ENCODE data around the gene HLCS. TPM values are rescaled to one million over a fixed set of nuclear protein-coding genes. Genes with fewer than 3 reads are reported as not detected.

The HLCS gene
- total and polyA plus RNA-seq, 2 donors from 2014 or later = 4.5 to 29.6 TPM

DNA sequence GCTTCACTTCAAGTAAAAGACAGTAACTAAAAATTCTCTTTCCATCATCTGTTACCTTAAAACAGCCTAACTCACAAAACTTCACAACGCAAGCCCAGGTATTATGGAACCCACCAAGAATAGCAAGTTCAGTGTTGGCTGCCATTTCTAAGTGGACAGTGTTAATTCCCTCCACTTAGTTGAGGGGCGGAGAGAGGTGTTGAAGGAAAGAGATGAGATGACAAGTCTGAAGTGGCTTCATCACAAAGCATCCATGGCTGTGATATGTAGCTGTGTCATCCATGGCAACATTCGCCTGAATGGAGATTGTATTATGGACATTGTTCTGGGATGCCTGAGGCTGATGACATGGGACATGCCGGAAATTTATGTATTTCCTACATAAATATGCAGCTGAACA, 165.7 kb downstream of the HLCS start:
- no peaks in the 10 kb centered on the region for H3K27me3 ChIP-seq (ENCODE audit: control insufficient read depth, insufficient read depth, low read length)
- no peak overlapping the region for H3K9ac ChIP-seq (ENCODE audit: low read length in 3 of 3)
- intact Hi-C loops (cut with DNase I) = no loop called here
- peaks cover 0 to 12% (median 0%) of the 10 kb centered on the region in 3 donors for H3K9me3 ChIP-seq (ENCODE audit: control insufficient read depth in 2 of 3, insufficient read depth in 1 of 3, low read length in 3 of 3)
- no peaks in the 10 kb centered on the region for H3K36me3 ChIP-seq (ENCODE audit: control insufficient read depth in 2 of 3, insufficient read depth in 3 of 3, low read length in 3 of 3)
- FAIRE-seq (no peak), DNase-seq (no peak)
- H3K4me3 ChIP-seq (ENCODE audit: low read length in 3 of 3) = no peak overlapping the region
- TF ChIP-seq, protein P1, sequence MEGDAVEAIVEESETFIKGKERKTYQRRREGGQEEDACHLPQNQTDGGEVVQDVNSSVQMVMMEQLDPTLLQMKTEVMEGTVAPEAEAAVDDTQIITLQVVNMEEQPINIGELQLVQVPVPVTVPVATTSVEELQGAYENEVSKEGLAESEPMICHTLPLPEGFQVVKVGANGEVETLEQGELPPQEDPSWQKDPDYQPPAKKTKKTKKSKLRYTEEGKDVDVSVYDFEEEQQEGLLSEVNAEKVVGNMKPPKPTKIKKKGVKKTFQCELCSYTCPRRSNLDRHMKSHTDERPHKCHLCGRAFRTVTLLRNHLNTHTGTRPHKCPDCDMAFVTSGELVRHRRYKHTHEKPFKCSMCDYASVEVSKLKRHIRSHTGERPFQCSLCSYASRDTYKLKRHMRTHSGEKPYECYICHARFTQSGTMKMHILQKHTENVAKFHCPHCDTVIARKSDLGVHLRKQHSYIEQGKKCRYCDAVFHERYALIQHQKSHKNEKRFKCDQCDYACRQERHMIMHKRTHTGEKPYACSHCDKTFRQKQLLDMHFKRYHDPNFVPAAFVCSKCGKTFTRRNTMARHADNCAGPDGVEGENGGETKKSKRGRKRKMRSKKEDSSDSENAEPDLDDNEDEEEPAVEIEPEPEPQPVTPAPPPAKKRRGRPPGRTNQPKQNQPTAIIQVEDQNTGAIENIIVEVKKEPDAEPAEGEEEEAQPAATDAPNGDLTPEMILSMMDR (IDR thresholded peaks at IDR 0.05; ENCODE audit: borderline replicate concordance, extremely low read depth, insufficient read depth) = no peak
- H3K27ac ChIP-seq (ENCODE audit: low read depth in 2 of 2, low read length in 2 of 2) = no peak overlapping the region
- peaks cover 0 to 5% (median 2%) of the 10 kb centered on the region in 3 donors for H3K4me1 ChIP-seq (ENCODE audit: control insufficient read depth in 2 of 3, insufficient read depth in 2 of 3, low read depth in 1 of 3, low read length in 3 of 3)

DNA sequence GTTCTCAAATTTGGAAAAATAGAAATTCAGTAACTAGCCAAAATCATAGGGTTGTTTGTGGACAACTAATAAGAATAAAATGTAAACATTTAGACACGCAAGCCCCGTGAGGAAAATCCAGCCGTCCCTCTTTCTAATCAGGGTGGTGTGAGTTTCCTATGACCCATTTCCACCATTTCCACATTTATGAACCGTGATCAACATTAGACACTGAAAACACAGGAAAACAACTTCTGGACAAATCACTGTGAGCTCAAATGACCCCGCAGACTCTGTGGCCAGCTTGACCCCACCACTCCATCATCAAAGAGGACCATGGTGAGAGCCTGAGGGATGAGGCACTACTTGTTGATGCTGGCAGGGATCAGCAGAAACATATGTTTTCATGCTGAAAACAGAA, 166.6 kb downstream of the HLCS start:
- no peak for FAIRE-seq
- H3K4me1 ChIP-seq (ENCODE audit: control insufficient read depth in 2 of 3, insufficient read depth in 2 of 3, low read depth in 1 of 3, low read length in 3 of 3) = peaks cover 0 to 5% (median 2%) of the 10 kb centered on the region in 3 donors
- peaks cover 0 to 12% (median 0%) of the 10 kb centered on the region in 3 donors for H3K9me3 ChIP-seq (ENCODE audit: control insufficient read depth in 2 of 3, insufficient read depth in 1 of 3, low read length in 3 of 3)
- no peak overlapping the region for H3K4me3 ChIP-seq (ENCODE audit: low read length in 3 of 3)
- TF ChIP-seq, protein P1 (IDR thresholded peaks at IDR 0.05; ENCODE audit: borderline replicate concordance, extremely low read depth, insufficient read depth) = no peak
- intact Hi-C loops (cut with DNase I) = no loop called here
- H3K27me3 ChIP-seq (ENCODE audit: control insufficient read depth, insufficient read depth, low read length) = no peaks in the 10 kb centered on the region
- no peak for DNase-seq
- H3K9ac ChIP-seq (ENCODE audit: low read length in 3 of 3) = no peak overlapping the region
- no peak overlapping the region for H3K27ac ChIP-seq (ENCODE audit: low read depth in 2 of 2, low read length in 2 of 2)
- H3K36me3 ChIP-seq (ENCODE audit: control insufficient read depth in 2 of 3, insufficient read depth in 3 of 3, low read length in 3 of 3) = no peaks in the 10 kb centered on the region

DNA sequence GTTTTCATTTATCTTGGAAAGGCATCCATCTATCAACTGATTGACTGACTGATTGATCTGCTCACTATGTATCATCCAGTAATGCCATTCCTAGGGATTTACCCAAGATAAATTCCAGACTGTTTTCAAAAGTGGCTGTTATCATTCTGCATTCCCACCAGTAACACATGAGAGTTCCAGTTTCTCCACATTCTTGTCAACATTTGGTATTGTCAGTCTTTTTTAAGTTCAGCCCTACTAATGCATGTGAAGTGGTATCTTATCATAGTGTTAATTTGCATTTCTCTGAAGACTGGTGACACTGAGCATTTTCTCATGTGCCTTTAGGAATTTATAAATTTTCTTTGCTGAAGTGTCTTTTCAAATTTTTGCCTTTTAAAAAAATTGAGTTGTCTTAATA, 168.0 kb downstream of the HLCS start:
- Histone ChIP-seq H3K27me3 (ENCODE audit: control insufficient read depth, insufficient read depth, low read length) (no peaks in the 10 kb centered on the region), H3K4me3 (ENCODE audit: low read length in 3 of 3) (no peak overlapping the region), H3K27ac (ENCODE audit: low read depth in 2 of 2, low read length in 2 of 2) (no peak overlapping the region), H3K9ac (ENCODE audit: low read length in 3 of 3) (no peak overlapping the region), H3K4me1 (ENCODE audit: control insufficient read depth in 2 of 3, insufficient read depth in 2 of 3, low read depth in 1 of 3, low read length in 3 of 3) (no peaks in the 10 kb centered on the region), H3K9me3 (ENCODE audit: control insufficient read depth in 2 of 3, insufficient read depth in 1 of 3, low read length in 3 of 3) (peaks cover 0 to 12% (median 0%) of the 10 kb centered on the region in 3 donors), H3K36me3 (ENCODE audit: control insufficient read depth in 2 of 3, insufficient read depth in 3 of 3, low read length in 3 of 3) (no peaks in the 10 kb centered on the region)
- intact Hi-C loops (cut with DNase I) = no loop called here
- DNase-seq (no peak), FAIRE-seq (no peak)
- TF ChIP-seq, protein P1 (IDR thresholded peaks at IDR 0.05; ENCODE audit: borderline replicate concordance, extremely low read depth, insufficient read depth) = no peak

DNA sequence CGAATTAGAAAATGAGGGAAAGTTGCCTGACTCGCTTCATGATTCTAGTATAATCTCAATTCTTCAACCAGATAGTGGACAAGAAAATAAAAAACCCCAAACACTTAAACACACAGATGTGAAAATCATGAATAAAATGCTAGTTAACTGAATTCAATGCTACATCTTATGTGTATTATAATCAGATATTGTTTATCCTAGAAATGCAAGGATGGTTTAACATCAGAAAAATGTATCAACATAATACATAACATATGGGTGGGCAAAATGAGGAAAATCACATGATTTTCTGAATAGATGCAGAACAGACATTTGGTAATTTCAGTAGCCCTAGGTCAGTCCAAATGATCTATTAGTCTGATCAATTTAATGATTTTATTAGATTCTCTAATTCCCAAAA, 170.4 kb downstream of the HLCS start:
- TF ChIP-seq, protein P1 (IDR thresholded peaks at IDR 0.05; ENCODE audit: borderline replicate concordance, extremely low read depth, insufficient read depth) = no peak
- intact Hi-C loops (cut with DNase I) = no loop called here
- H3K4me1 ChIP-seq (ENCODE audit: control insufficient read depth in 2 of 3, insufficient read depth in 2 of 3, low read depth in 1 of 3, low read length in 3 of 3) = no peaks in the 10 kb centered on the region
- H3K36me3 ChIP-seq (ENCODE audit: control insufficient read depth in 2 of 3, insufficient read depth in 3 of 3, low read length in 3 of 3) = no peaks in the 10 kb centered on the region
- H3K27ac ChIP-seq (ENCODE audit: low read depth in 2 of 2, low read length in 2 of 2) = no peak overlapping the region
- no peak overlapping the region for H3K4me3 ChIP-seq (ENCODE audit: low read length in 3 of 3)
- H3K9ac ChIP-seq (ENCODE audit: low read length in 3 of 3) = no peak overlapping the region
- FAIRE-seq (no peak), DNase-seq (no peak)
- H3K9me3 ChIP-seq (ENCODE audit: control insufficient read depth in 2 of 3, insufficient read depth in 1 of 3, low read length in 3 of 3) = peaks cover 0 to 12% (median 0%) of the 10 kb centered on the region in 3 donors
- no peaks in the 10 kb centered on the region for H3K27me3 ChIP-seq (ENCODE audit: control insufficient read depth, insufficient read depth, low read length)
